Smooth muscle cell (in vitro differentiated cells): Measurements from ENCODE around the gene RDH14. TPM values are rescaled to one million over a fixed set of nuclear protein-coding genes. Genes with fewer than 3 reads are reported as not detected.

Source experiments
- DNase-seq: peaks from one replicate; lab custom pipeline; 2025; ENCODE audit not compliant: unreplicated experiment; lab: John Stamatoyannopoulos, UW
- H2AFZ ChIP-seq: fragments of 200-600 bp; sonication (generic); 2 replicates; pipeline ENCODE4 v1.6.0; 2016; ENCODE audit warnings: antibody characterized with exemption, low read depth, mild to moderate bottlenecking
- H3F3A ChIP-seq: fragments of 200-600 bp; sonication (generic); 2 replicates; pipeline ENCODE4 v1.6.0; 2017; ENCODE audit warnings: antibody characterized with exemption, low read depth
- H3K27ac ChIP-seq: fragments of 200-600 bp; sonication (generic); 2 replicates; pipeline ENCODE4 v1.5.1; 2016; ENCODE audit warnings: low read depth, mild to moderate bottlenecking
- H3K27me3 ChIP-seq: fragments of 200-600 bp; sonication (generic); 2 replicates; pipeline ENCODE4 v1.6.1; 2016; ENCODE audit warnings: low read depth, mild to moderate bottlenecking
- H3K36me3 ChIP-seq: fragments of 200-600 bp; sonication (generic); 2 replicates; pipeline ENCODE4 v1.5.1; 2016; ENCODE audit warnings: low read depth
- H3K4me1 ChIP-seq: fragments of 200-600 bp; sonication (generic); 2 replicates; pipeline ENCODE4 v1.5.1; 2016; ENCODE audit warnings: low read depth
- H3K4me2 ChIP-seq: fragments of 200-600 bp; sonication (generic); 2 replicates; pipeline ENCODE4 v1.6.0; 2016; ENCODE audit warnings: mild to moderate bottlenecking
- H3K4me3 ChIP-seq: fragments of 200-600 bp; sonication (generic); 2 replicates; pipeline ENCODE4 v1.5.1; 2016; ENCODE audit warnings: mild to moderate bottlenecking
- H3K79me2 ChIP-seq: fragments of 200-600 bp; sonication (generic); 2 replicates; pipeline ENCODE4 v1.6.0; 2016; ENCODE audit warnings: low read depth, mild to moderate bottlenecking
- H3K9ac ChIP-seq: fragments of 200-600 bp; sonication (generic); 2 replicates; pipeline ENCODE4 v1.6.0; 2016; ENCODE audit warnings: low read depth
- H3K9me3 ChIP-seq: fragments of 200-600 bp; sonication (generic); replicated peaks from 2 replicates; pipeline ENCODE4 v1.5.1; 2016; ENCODE audit warnings: low read depth
- H4K20me1 ChIP-seq: fragments of 200-600 bp; sonication (generic); 2 replicates; pipeline ENCODE4 v1.6.0; 2016; ENCODE audit warnings: low read depth
- CTCF ChIP-seq: fragments of 200-600 bp; sonication (generic); IDR thresholded peaks from 2 replicates; pipeline ENCODE4 v1.5.1; 2017; ENCODE audit warnings: borderline replicate concordance, mild to moderate bottlenecking, antibody characterized with exemption; ENCODE audit not compliant: insufficient read depth, poor library complexity, severe bottlenecking
- WGBS: methylation state at CpG from one replicate; pipeline ENCODE4 v1.1.7; 2016; ENCODE audit warnings: low lambda C conversion rate; 5-methylcytosine and 5-hydroxymethylcytosine counted together
- polyA plus RNA-seq: library from polyadenylated mRNA; unstranded; fragments of >200 nt; fragmentation: Nextera tagmentation; extraction: Ambion mirVana; gene quantifications from 2 replicates; pipeline ENCODE4 v1.2.1, GENCODE V29; 2016
- small RNA-seq: library from RNA; depleted of rRNA; stranded (forward); fragments of <200 nt; gene quantifications from one replicate; pipeline ENCODE3, GENCODE V24; 2014
- total RNA-seq: library from RNA; depleted of rRNA; stranded (reverse); fragments of >200 nt; gene quantifications from 2 replicates; pipeline ENCODE4 v1.2.3, GENCODE V29; 2014

The RDH14 gene
- total and polyA plus RNA-seq, 2 experiments from 2014 or later, result 24.5 to 26.2 TPM

- H3K4me1 ChIP-seq, result no peaks in the 10 kb centered on the region
- H3K27me3 ChIP-seq, result no peaks in the 10 kb centered on the region
- H3K4me2 ChIP-seq, result no peak overlapping the region
- H3K27ac ChIP-seq, result no peak overlapping the region
- H3K79me2 ChIP-seq, result no peaks in the 10 kb centered on the region
- no peak overlapping the region for H2AFZ ChIP-seq
- H3K4me3 ChIP-seq, result no peak overlapping the region
- no peak for DNase-seq
- no peaks in the 10 kb centered on the region for H3F3A ChIP-seq
- WGBS, result 60% methylated on average over 4 of the region's 4 CpGs
- TF ChIP-seq CTCF, result no peak
- no peaks in the 10 kb centered on the region for H3K36me3 ChIP-seq
- no peak overlapping the region for H3K9ac ChIP-seq
- H3K9me3 ChIP-seq, result no peaks in the 10 kb centered on the region
- no peaks in the 10 kb centered on the region for H4K20me1 ChIP-seq
These were observed 54.6 kb downstream of the RDH14 start for GRCh38 chr2:18505703-18506341.

Small RNA genes within 50 kb of the gene (small RNA-seq; reads per million reads assigned to genes)
- gene RNU6-1215P, result not detected

Other genes starting within 250 kb of the RDH14 start
- gene NT5C1B, start 28.9 kb upstream of the RDH14 start, total RNA-seq, result not detected in 2 replicates
- gene NT5C1B, start 28.9 kb upstream of the RDH14 start, polyA plus RNA-seq, result 0.13 TPM in 1 of 2 replicates, not detected in the other